Mesenchymal stem cell (in vitro differentiated cells and primary cell): ENCODE measurements around the gene CWC25.
A peak's percentile ranks its signal among the peaks of the same experiment; 100 is the strongest.

Experiments used
- DNase-seq: peaks from one replicate; pipeline ENCODE4 v3.0.0-alpha.2; 2013
- H2AFZ ChIP-seq: one replicate; pipeline ENCODE4 v1.6.1; 2013; ENCODE audit warnings: low read depth, mild to moderate bottlenecking, control low read depth, inconsistent platforms, low read length, moderate library complexity
- H2AK5ac ChIP-seq: 2 replicates; pipeline ENCODE4 v1.6.1; 2013; ENCODE audit warnings: low read length, moderate library complexity, mild to moderate bottlenecking, inconsistent platforms; ENCODE audit not compliant: severe bottlenecking
- H2BK120ac ChIP-seq: one replicate; pipeline ENCODE4 v1.6.1; 2013; ENCODE audit warnings: low read depth, mild to moderate bottlenecking, inconsistent platforms, low read length, moderate library complexity
- H2BK12ac ChIP-seq, 2 experiments: one replicate each; pipeline ENCODE4 v1.6.1; 2013; ENCODE audit warnings: inconsistent platforms in 2 of 2, low read length in 2 of 2, mild to moderate bottlenecking in 2 of 2, moderate library complexity in 2 of 2, control low read depth in 1 of 2
- H2BK15ac ChIP-seq: one replicate; pipeline ENCODE4 v1.6.1; 2013; ENCODE audit warnings: mild to moderate bottlenecking, low read depth, inconsistent platforms; ENCODE audit not compliant: poor library complexity, severe bottlenecking
- H2BK5ac ChIP-seq: 2 replicates; pipeline ENCODE4 v1.6.1; 2013; ENCODE audit warnings: low read depth, mild to moderate bottlenecking, low read length, control low read depth, inconsistent platforms; ENCODE audit not compliant: poor library complexity, severe bottlenecking
- H3K14ac ChIP-seq, 2 experiments: one replicate each; pipeline ENCODE4 v1.6.1; 2013; ENCODE audit warnings: inconsistent platforms in 2 of 2, low read length in 2 of 2, control low read depth in 1 of 2, mild to moderate bottlenecking in 1 of 2, moderate library complexity in 1 of 2
- H3K18ac ChIP-seq, 2 experiments: one replicate each; pipeline ENCODE4 v1.6.1; 2013; ENCODE audit warnings: inconsistent platforms in 2 of 2, low read length in 2 of 2, control low read depth in 1 of 2, low read depth in 1 of 2, mild to moderate bottlenecking in 1 of 2
- H3K23ac ChIP-seq, 2 experiments: one replicate each; pipeline ENCODE4 v1.6.1; 2013; ENCODE audit warnings: inconsistent platforms in 2 of 2, low read length in 2 of 2, mild to moderate bottlenecking in 2 of 2, moderate library complexity in 2 of 2, control low read depth in 1 of 2
- H3K27ac ChIP-seq: 2 replicates; pipeline ENCODE4 v1.5.1; 2013; ENCODE audit warnings: mild to moderate bottlenecking, moderate library complexity, low read length, control low read depth, inconsistent platforms; ENCODE audit not compliant: poor library complexity, severe bottlenecking
- H3K27me3 ChIP-seq, 2 experiments: 2 replicates each; pipeline versions ENCODE4 v1.6.1 to v1.7.0; 2013; ENCODE audit warnings: low read length in 2 of 2, mild to moderate bottlenecking in 2 of 2, moderate library complexity in 2 of 2, control low read depth in 1 of 2, inconsistent platforms in 1 of 2; ENCODE audit not compliant: control insufficient read depth in 1 of 2, insufficient read depth in 1 of 2
- H3K36me3 ChIP-seq, 2 experiments: 2 replicates each; pipeline versions ENCODE4 v1.6.1 to v1.7.0; 2013; ENCODE audit warnings: low read length in 2 of 2, control low read depth in 1 of 2, inconsistent platforms in 1 of 2, low read depth in 1 of 2, mild to moderate bottlenecking in 1 of 2; ENCODE audit not compliant: insufficient read depth in 2 of 2, control insufficient read depth in 1 of 2
- H3K4ac ChIP-seq, 2 experiments: one replicate each; pipeline ENCODE4 v1.6.1; 2013; ENCODE audit warnings: inconsistent platforms in 2 of 2, low read length in 2 of 2, mild to moderate bottlenecking in 2 of 2, moderate library complexity in 2 of 2, control low read depth in 1 of 2, low read depth in 1 of 2
- H3K4me1 ChIP-seq: 2 replicates; pipeline ENCODE4 v1.6.1; 2013; ENCODE audit warnings: low read depth, low read length, control low read depth; ENCODE audit not compliant: control insufficient read depth, insufficient read depth
- H3K4me2 ChIP-seq: 2 replicates; pipeline ENCODE4 v1.6.1; 2013; ENCODE audit warnings: low read length, mild to moderate bottlenecking, inconsistent platforms; ENCODE audit not compliant: poor library complexity, severe bottlenecking
- H3K4me3 ChIP-seq, 2 experiments: 2 replicates each; pipeline versions ENCODE4 v1.5.1 to v1.7.0; 2013; ENCODE audit warnings: low read length in 2 of 2, mild to moderate bottlenecking in 2 of 2, control low read depth in 1 of 2, low read depth in 1 of 2; ENCODE audit not compliant: insufficient read depth in 1 of 2
- H3K79me1 ChIP-seq: replicated peaks from 2 replicates; pipeline ENCODE4 v1.6.1; 2013; ENCODE audit warnings: mild to moderate bottlenecking, control low read depth, low read length, inconsistent platforms; ENCODE audit not compliant: poor library complexity, severe bottlenecking
- H3K9ac ChIP-seq: 2 replicates; pipeline ENCODE4 v1.7.0; 2013; ENCODE audit warnings: mild to moderate bottlenecking, low read length, moderate library complexity
- H3K9me3 ChIP-seq: 2 replicates; pipeline ENCODE4 v1.7.0; 2013; ENCODE audit warnings: mild to moderate bottlenecking, low read length; ENCODE audit not compliant: control insufficient read depth
- H4K8ac ChIP-seq: one replicate; pipeline ENCODE4 v1.6.1; 2013; ENCODE audit warnings: inconsistent platforms, mild to moderate bottlenecking, low read length, moderate library complexity
- H4K91ac ChIP-seq: one replicate; pipeline ENCODE4 v1.6.1; 2013; ENCODE audit warnings: mild to moderate bottlenecking, low read length, inconsistent platforms
- WGBS: methylation state at CpG from one replicate; pipeline ENCODE4 v1.1.7; 2013; ENCODE audit warnings: mixed read lengths; 5-methylcytosine and 5-hydroxymethylcytosine counted together

Gene CWC25

GRCh38 chr17:38825762-38826247, 684 bp upstream of the CWC25 start:
- WGBS: 95% methylated on average over 17 of the region's 17 CpGs

GRCh38 chr17:38815576-38816193, 9.4 kb downstream of the CWC25 start:
- Histone ChIP-seq H3K4me3 (no peak overlapping the region), H3K14ac (no peak overlapping the region), H3K4me2 (no peak overlapping the region), H3K27me3 (no peaks in the 10 kb centered on the region), H2BK120ac (no peak overlapping the region), H3K18ac (no peak overlapping the region), H2AK5ac (no peak overlapping the region), H3K4me1 (peaks cover 11% of the 10 kb centered on the region), H2BK15ac (no peak overlapping the region), H3K79me1 (peaks cover 18% of the 10 kb centered on the region), H2AFZ (no peak overlapping the region), H4K91ac (no peak overlapping the region), H2BK5ac (no peak overlapping the region), H3K27ac (peak overlapping the region; percentile 39), H3K4ac (no peak overlapping the region), H3K9ac (peak overlapping the region; percentile 52), H2BK12ac (no peak overlapping the region), H3K9me3 (no peaks in the 10 kb centered on the region), H3K23ac (no peak overlapping the region), H4K8ac (no peak overlapping the region), H3K36me3 (peaks cover 39 to 59% of the 10 kb centered on the region in 2 experiments)
- peak; percentile 64 for DNase-seq
- 89% methylated on average over 7 of the region's 8 CpGs for WGBS

More at GRCh38 chr17:38825762-38826247, 684 bp upstream of the CWC25 start:
- no peak overlapping the region for H3K14ac ChIP-seq
- H4K8ac ChIP-seq: peak overlapping the region; percentile 98
- peak overlapping the region in 1 of 2 experiments; percentile 90 for H3K4me3 ChIP-seq
- no peaks in the 10 kb centered on the region for H3K9me3 ChIP-seq
- no peak overlapping the region for H4K91ac ChIP-seq
- H2AK5ac ChIP-seq: peak overlapping the region; percentile 96
- no peak for DNase-seq
- no peak overlapping the region for H3K23ac ChIP-seq
- no peak overlapping the region for H2BK5ac ChIP-seq
- H3K36me3 ChIP-seq: peaks cover 8 to 10% of the 10 kb centered on the region in 2 experiments
- H3K27me3 ChIP-seq: no peaks in the 10 kb centered on the region
- H2BK120ac ChIP-seq: peak overlapping the region; percentile 39
- H3K79me1 ChIP-seq: peaks cover 11% of the 10 kb centered on the region
- peak overlapping the region; percentile 85 for H3K27ac ChIP-seq
- peaks cover 9% of the 10 kb centered on the region for H3K4me1 ChIP-seq
- peak overlapping the region; percentile 83 to 97 for H3K4ac ChIP-seq
- H2BK12ac ChIP-seq: no peak overlapping the region
- peak overlapping the region; percentile 69 for H3K4me2 ChIP-seq
- H2AFZ ChIP-seq: peak overlapping the region; percentile 48
- peak overlapping the region; percentile 25 to 98 for H3K18ac ChIP-seq
- H2BK15ac ChIP-seq: no peak overlapping the region
- H3K9ac ChIP-seq: peak overlapping the region; percentile 94

- Histone ChIP-seq H2AK5ac (no peak overlapping the region), H2BK5ac (no peak overlapping the region), H2BK12ac (no peak overlapping the region), H3K27ac (no peak overlapping the region), H4K91ac (no peak overlapping the region), H2AFZ (no peak overlapping the region), H3K79me1 (peaks cover 21% of the 10 kb centered on the region), H3K4me3 (no peak overlapping the region), H3K9ac (no peak overlapping the region), H3K4ac (no peak overlapping the region), H3K18ac (no peak overlapping the region), H3K36me3 (peaks cover 51 to 88% of the 10 kb centered on the region in 2 experiments), H4K8ac (no peak overlapping the region), H3K23ac (no peak overlapping the region), H2BK15ac (no peak overlapping the region), H3K4me1 (peaks cover 10% of the 10 kb centered on the region), H3K14ac (no peak overlapping the region), H3K9me3 (no peaks in the 10 kb centered on the region), H3K27me3 (no peaks in the 10 kb centered on the region), H2BK120ac (no peak overlapping the region), H3K4me2 (no peak overlapping the region)
- WGBS: 95% methylated on average over 7 of the region's 7 CpGs
- DNase-seq: no peak
Observed at GRCh38 chr17:38809828-38810227, 15.3 kb downstream of the CWC25 start.

- no peak overlapping the region for H2BK5ac ChIP-seq
- no peaks in the 10 kb centered on the region for H3K9me3 ChIP-seq
- no peak overlapping the region for H4K91ac ChIP-seq
- peak overlapping the region; percentile 55 for H3K4me2 ChIP-seq
- no peak overlapping the region for H3K4ac ChIP-seq
- H2BK120ac ChIP-seq: no peak overlapping the region
- WGBS: 37% methylated on average over 8 of the region's 14 CpGs
- no peak overlapping the region for H2AK5ac ChIP-seq
- H3K27me3 ChIP-seq: no peaks in the 10 kb centered on the region
- peak overlapping the region; percentile 40 to 82 for H3K4me3 ChIP-seq
- peak; percentile 6 for DNase-seq
- no peak overlapping the region for H3K18ac ChIP-seq
- no peak overlapping the region for H2BK12ac ChIP-seq
- H3K36me3 ChIP-seq: peaks cover 17 to 44% of the 10 kb centered on the region in 2 experiments
- peak overlapping the region; percentile 95 for H3K9ac ChIP-seq
- H3K79me1 ChIP-seq: peaks cover 2% of the 10 kb centered on the region
- H3K14ac ChIP-seq: no peak overlapping the region
- H2AFZ ChIP-seq: no peak overlapping the region
- H3K27ac ChIP-seq: peak overlapping the region; percentile 22
- no peak overlapping the region for H2BK15ac ChIP-seq
- no peak overlapping the region for H4K8ac ChIP-seq
- H3K4me1 ChIP-seq: peaks cover 8% of the 10 kb centered on the region
- H3K23ac ChIP-seq: no peak overlapping the region
Observed at GRCh38 chr17:38800237-38800760, 24.8 kb downstream of the CWC25 start.
